NCI-H2196 treated with DMSO at 0.1 percent for 48 hours (cell line): ENCODE data around the gene EIF3I.

Experiments
- DNase-seq: peaks from one replicate; lab custom pipeline; 2025; ENCODE audit not compliant: unreplicated experiment; lab: John Stamatoyannopoulos, UW

EIF3I gene

GRCh38 chr1:32221980-32222755 lies at the start of gene EIF3I, which contains the start of gene TMEM234:
Gene EIF3I, plus strand, starts transcription at chr1:32222407. Its CDS starts 35 bp downstream, at chr1:32222442.
Gene TMEM234, minus strand, starts transcription at chr1:32222353. Its CDS starts 31 bp downstream, at chr1:32222322.
- DNase-seq = peak; percentile 80

- DNase-seq = no peak
Measured at GRCh38 chr1:32172621-32173245, 49.5 kb upstream of the EIF3I start.

GRCh38 chr1:32178380-32179192 lies 43.6 kb upstream of the EIF3I start:
- DNase-seq = no peak

- no peak for DNase-seq
Measured at GRCh38 chr1:32179193-32179442, 43.1 kb upstream of the EIF3I start.

- peak; percentile 90 for DNase-seq
Measured at GRCh38 chr1:32179443-32180185, 42.6 kb upstream of the EIF3I start, which contains the start of gene TXLNA. Gene TXLNA, plus strand, starts transcription at chr1:32179675. Its CDS starts 671 bp downstream, at chr1:32180346.

GRCh38 chr1:32180186-32181060 lies 41.8 kb upstream of the EIF3I start:
- no peak for DNase-seq

GRCh38 chr1:32181065-32181464 lies 41.1 kb upstream of the EIF3I start:
- no peak for DNase-seq

GRCh38 chr1:32181563-32181962 lies 40.6 kb upstream of the EIF3I start:
- no peak for DNase-seq

- no peak for DNase-seq
Measured at GRCh38 chr1:32182060-32182459, 40.1 kb upstream of the EIF3I start.

- DNase-seq = no peak
Measured at GRCh38 chr1:32184650-32185049, 37.6 kb upstream of the EIF3I start.

- no peak for DNase-seq
Measured at GRCh38 chr1:32186077-32186476, 36.1 kb upstream of the EIF3I start.

GRCh38 chr1:32186491-32186890 lies 35.7 kb upstream of the EIF3I start:
- no peak for DNase-seq

GRCh38 chr1:32187850-32188249 lies 34.4 kb upstream of the EIF3I start:
- DNase-seq = no peak

- no peak for DNase-seq
Measured at GRCh38 chr1:32192220-32192948, 29.8 kb upstream of the EIF3I start.

GRCh38 chr1:32194984-32195383 lies 27.2 kb upstream of the EIF3I start:
- DNase-seq = no peak

GRCh38 chr1:32195531-32195930 lies 26.7 kb upstream of the EIF3I start:
- DNase-seq = no peak

- DNase-seq = no peak
Measured at GRCh38 chr1:32195972-32196823, 26.0 kb upstream of the EIF3I start.

GRCh38 chr1:32197074-32197473 lies 25.1 kb upstream of the EIF3I start:
- DNase-seq = no peak

GRCh38 chr1:32197837-32198236 lies 24.4 kb upstream of the EIF3I start:
- DNase-seq = no peak
